Measurements from ENCODE around the gene SLC2A9. TPM values are rescaled to one million over a fixed set of nuclear protein-coding genes. Genes with fewer than 3 reads are reported as not detected.

Gene SLC2A9
- total RNA-seq, 1 donor from 2014 or later = 0.54 TPM

- Mint-ChIP-seq H3K4me3 (ENCODE audit: unreplicated experiment) (no peak overlapping the region), H3K36me3 (ENCODE audit: low read depth, unreplicated experiment) (no peaks in the 10 kb centered on the region), H3K9me3 (ENCODE audit: unreplicated experiment) (peaks cover 10% of the 10 kb centered on the region), H3K27me3 (ENCODE audit: low read depth, unreplicated experiment) (peaks cover 46% of the 10 kb centered on the region), H3K27ac (ENCODE audit: unreplicated experiment) (no peak overlapping the region), H3K4me1 (ENCODE audit: low read depth, unreplicated experiment) (no peaks in the 10 kb centered on the region)
- no peak for TF ChIP-seq EZH2 (IDR thresholded peaks at IDR 0.05; ENCODE audit: insufficient read depth, low read length)
- Histone ChIP-seq H3K4me1 (ENCODE audit: insufficient read depth, low read length) (no peaks in the 10 kb centered on the region), H3K27me3 (ENCODE audit: insufficient read depth, low read length) (no peaks in the 10 kb centered on the region), H3K36me3 (ENCODE audit: insufficient read depth, low read length) (no peaks in the 10 kb centered on the region), H3K9me3 (ENCODE audit: insufficient read depth, low read depth, low read length) (no peaks in the 10 kb centered on the region), H4K20me1 (ENCODE audit: insufficient read depth, low read length) (no peaks in the 10 kb centered on the region), H3K79me2 (ENCODE audit: insufficient read depth, low read length) (no peaks in the 10 kb centered on the region), H3K27ac (ENCODE audit: low read depth, low read length) (no peak overlapping the region), H2AFZ (ENCODE audit: low read depth, low read length) (no peak overlapping the region), H3K4me3 (ENCODE audit: insufficient read depth, low read depth, low read length) (no peak overlapping the region), H3K9ac (ENCODE audit: low read length) (no peak overlapping the region), H3K4me2 (ENCODE audit: low read length) (no peak overlapping the region)
- DNase-seq (ENCODE audit: low read depth) (no peak), FAIRE-seq (no peak)
These were observed 145.8 kb downstream of the SLC2A9 start for GRCh38 chr4:9875516-9875915.

- Histone ChIP-seq H3K4me2 (ENCODE audit: low read length) (no peak overlapping the region), H3K27ac (ENCODE audit: low read depth, low read length) (no peak overlapping the region), H3K4me1 (ENCODE audit: insufficient read depth, low read length) (no peaks in the 10 kb centered on the region), H3K36me3 (ENCODE audit: insufficient read depth, low read length) (no peaks in the 10 kb centered on the region), H3K9me3 (ENCODE audit: insufficient read depth, low read depth, low read length) (no peaks in the 10 kb centered on the region), H2AFZ (ENCODE audit: low read depth, low read length) (no peak overlapping the region), H3K9ac (ENCODE audit: low read length) (no peak overlapping the region), H4K20me1 (ENCODE audit: insufficient read depth, low read length) (no peaks in the 10 kb centered on the region), H3K4me3 (ENCODE audit: insufficient read depth, low read depth, low read length) (no peak overlapping the region), H3K79me2 (ENCODE audit: insufficient read depth, low read length) (no peaks in the 10 kb centered on the region), H3K27me3 (ENCODE audit: insufficient read depth, low read length) (no peaks in the 10 kb centered on the region)
- H3K4me1 Mint-ChIP-seq (ENCODE audit: low read depth, unreplicated experiment) = no peaks in the 10 kb centered on the region
- TF ChIP-seq EZH2 (IDR thresholded peaks at IDR 0.05; ENCODE audit: insufficient read depth, low read length) = no peak
- TF ChIP-seq, protein P1, sequence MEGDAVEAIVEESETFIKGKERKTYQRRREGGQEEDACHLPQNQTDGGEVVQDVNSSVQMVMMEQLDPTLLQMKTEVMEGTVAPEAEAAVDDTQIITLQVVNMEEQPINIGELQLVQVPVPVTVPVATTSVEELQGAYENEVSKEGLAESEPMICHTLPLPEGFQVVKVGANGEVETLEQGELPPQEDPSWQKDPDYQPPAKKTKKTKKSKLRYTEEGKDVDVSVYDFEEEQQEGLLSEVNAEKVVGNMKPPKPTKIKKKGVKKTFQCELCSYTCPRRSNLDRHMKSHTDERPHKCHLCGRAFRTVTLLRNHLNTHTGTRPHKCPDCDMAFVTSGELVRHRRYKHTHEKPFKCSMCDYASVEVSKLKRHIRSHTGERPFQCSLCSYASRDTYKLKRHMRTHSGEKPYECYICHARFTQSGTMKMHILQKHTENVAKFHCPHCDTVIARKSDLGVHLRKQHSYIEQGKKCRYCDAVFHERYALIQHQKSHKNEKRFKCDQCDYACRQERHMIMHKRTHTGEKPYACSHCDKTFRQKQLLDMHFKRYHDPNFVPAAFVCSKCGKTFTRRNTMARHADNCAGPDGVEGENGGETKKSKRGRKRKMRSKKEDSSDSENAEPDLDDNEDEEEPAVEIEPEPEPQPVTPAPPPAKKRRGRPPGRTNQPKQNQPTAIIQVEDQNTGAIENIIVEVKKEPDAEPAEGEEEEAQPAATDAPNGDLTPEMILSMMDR (IDR thresholded peaks at IDR 0.05; ENCODE audit: insufficient read depth, low read depth, low read length) = no peak
- no peaks in the 10 kb centered on the region for H3K36me3 Mint-ChIP-seq (ENCODE audit: low read depth, unreplicated experiment)
- FAIRE-seq (no peak), DNase-seq (ENCODE audit: low read depth) (no peak)
- H3K4me3 Mint-ChIP-seq (ENCODE audit: unreplicated experiment) = no peak overlapping the region
- peaks cover 41% of the 10 kb centered on the region for H3K27me3 Mint-ChIP-seq (ENCODE audit: low read depth, unreplicated experiment)
- peaks cover 12% of the 10 kb centered on the region for H3K9me3 Mint-ChIP-seq (ENCODE audit: unreplicated experiment)
- H3K27ac Mint-ChIP-seq (ENCODE audit: unreplicated experiment) = no peak overlapping the region
These were observed 146.9 kb downstream of the SLC2A9 start for GRCh38 chr4:9874385-9874784.

DNA sequence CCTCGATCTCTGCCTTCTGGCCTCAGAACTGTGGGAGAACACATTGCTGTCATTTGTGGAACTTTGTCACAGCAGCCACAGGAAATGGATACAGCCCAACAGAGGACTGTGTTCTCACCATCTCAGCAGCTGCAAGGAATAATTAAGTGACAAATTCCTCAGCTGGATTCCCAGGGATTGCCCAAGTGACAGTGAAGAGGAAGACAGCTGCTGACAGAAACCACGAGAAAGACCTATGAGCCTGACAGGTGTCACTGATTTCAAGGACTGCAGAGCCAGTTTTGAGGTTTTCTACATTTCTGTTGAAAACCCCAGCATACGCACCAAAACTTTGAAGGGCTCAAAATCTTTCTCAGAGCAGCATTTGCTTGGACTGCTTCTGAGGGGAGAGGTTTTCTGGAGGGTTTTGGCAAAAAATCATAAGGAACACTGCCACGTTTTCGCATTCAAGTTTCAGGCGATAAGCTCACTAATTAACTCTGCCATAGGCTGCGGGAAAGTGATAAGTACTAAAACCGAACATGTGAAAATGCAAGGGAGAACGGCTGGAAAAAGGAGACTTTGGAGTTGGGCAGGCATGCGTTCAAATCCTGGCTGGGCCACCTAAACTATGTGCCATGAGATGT is 151.0 kb downstream of the SLC2A9 start:
- no peaks in the 10 kb centered on the region for H3K9me3 ChIP-seq (ENCODE audit: insufficient read depth, low read depth, low read length)
- no peak overlapping the region for H3K27ac Mint-ChIP-seq (ENCODE audit: unreplicated experiment)
- no peak overlapping the region for H3K4me3 Mint-ChIP-seq (ENCODE audit: unreplicated experiment)
- no peak overlapping the region for H3K4me2 ChIP-seq (ENCODE audit: low read length)
- H2AFZ ChIP-seq (ENCODE audit: low read depth, low read length) = no peak overlapping the region
- no peak overlapping the region for H3K9ac ChIP-seq (ENCODE audit: low read length)
- peaks cover 12% of the 10 kb centered on the region for H3K9me3 Mint-ChIP-seq (ENCODE audit: unreplicated experiment)
- no peaks in the 10 kb centered on the region for H3K79me2 ChIP-seq (ENCODE audit: insufficient read depth, low read length)
- no peaks in the 10 kb centered on the region for H3K36me3 ChIP-seq (ENCODE audit: insufficient read depth, low read length)
- TF ChIP-seq EZH2 (IDR thresholded peaks at IDR 0.05; ENCODE audit: insufficient read depth, low read length) = no peak
- TF ChIP-seq, protein P1 (IDR thresholded peaks at IDR 0.05; ENCODE audit: insufficient read depth, low read depth, low read length) = no peak
- no peaks in the 10 kb centered on the region for H3K36me3 Mint-ChIP-seq (ENCODE audit: low read depth, unreplicated experiment)
- no peak for DNase-seq (ENCODE audit: low read depth)
- H4K20me1 ChIP-seq (ENCODE audit: insufficient read depth, low read length) = no peaks in the 10 kb centered on the region
- H3K27me3 Mint-ChIP-seq (ENCODE audit: low read depth, unreplicated experiment) = peaks cover 34% of the 10 kb centered on the region
- no peak overlapping the region for H3K4me3 ChIP-seq (ENCODE audit: insufficient read depth, low read depth, low read length)
- H3K27me3 ChIP-seq (ENCODE audit: insufficient read depth, low read length) = no peaks in the 10 kb centered on the region
- no peaks in the 10 kb centered on the region for H3K4me1 ChIP-seq (ENCODE audit: insufficient read depth, low read length)
- H3K4me1 Mint-ChIP-seq (ENCODE audit: low read depth, unreplicated experiment) = no peaks in the 10 kb centered on the region
- H3K27ac ChIP-seq (ENCODE audit: low read depth, low read length) = no peak overlapping the region
- FAIRE-seq = no peak

Measured in astrocyte (in vitro differentiated cells and primary cell).